ENCODE data around the gene HOXC10.

Gene HOXC10

DNA sequence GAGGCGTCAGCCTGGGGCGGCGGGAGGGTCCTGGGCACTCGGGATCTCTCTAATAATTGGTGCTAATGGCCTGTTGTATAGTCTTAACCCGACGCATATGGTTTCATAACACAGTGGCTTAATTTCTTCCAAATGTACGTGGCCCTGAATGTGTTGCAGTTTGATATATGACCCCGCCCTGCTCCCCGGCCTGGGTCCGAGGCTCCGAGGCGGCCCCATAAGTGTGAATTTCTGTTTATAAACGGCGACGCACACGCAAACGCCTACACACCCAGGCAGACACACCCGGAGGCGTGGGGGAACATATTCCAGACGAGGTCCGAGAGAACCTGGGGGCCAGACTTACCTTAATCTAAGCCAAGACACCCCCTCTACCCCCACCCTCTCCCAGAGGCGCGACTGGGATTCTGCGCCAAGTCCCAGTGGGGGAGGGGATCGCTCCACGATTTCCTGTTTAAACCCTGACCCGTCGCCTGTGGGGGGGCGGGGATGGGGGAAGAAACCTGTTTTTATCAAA is 33.6 kb downstream of the HOXC10 start:
- TF ChIP-seq, protein P1, sequence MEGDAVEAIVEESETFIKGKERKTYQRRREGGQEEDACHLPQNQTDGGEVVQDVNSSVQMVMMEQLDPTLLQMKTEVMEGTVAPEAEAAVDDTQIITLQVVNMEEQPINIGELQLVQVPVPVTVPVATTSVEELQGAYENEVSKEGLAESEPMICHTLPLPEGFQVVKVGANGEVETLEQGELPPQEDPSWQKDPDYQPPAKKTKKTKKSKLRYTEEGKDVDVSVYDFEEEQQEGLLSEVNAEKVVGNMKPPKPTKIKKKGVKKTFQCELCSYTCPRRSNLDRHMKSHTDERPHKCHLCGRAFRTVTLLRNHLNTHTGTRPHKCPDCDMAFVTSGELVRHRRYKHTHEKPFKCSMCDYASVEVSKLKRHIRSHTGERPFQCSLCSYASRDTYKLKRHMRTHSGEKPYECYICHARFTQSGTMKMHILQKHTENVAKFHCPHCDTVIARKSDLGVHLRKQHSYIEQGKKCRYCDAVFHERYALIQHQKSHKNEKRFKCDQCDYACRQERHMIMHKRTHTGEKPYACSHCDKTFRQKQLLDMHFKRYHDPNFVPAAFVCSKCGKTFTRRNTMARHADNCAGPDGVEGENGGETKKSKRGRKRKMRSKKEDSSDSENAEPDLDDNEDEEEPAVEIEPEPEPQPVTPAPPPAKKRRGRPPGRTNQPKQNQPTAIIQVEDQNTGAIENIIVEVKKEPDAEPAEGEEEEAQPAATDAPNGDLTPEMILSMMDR (IDR thresholded peaks at IDR 0.05; ENCODE audit: low read depth, low read length): no peak
- H3K4me3 ChIP-seq (ENCODE audit: low read depth, low read length): no peak overlapping the region

DNA sequence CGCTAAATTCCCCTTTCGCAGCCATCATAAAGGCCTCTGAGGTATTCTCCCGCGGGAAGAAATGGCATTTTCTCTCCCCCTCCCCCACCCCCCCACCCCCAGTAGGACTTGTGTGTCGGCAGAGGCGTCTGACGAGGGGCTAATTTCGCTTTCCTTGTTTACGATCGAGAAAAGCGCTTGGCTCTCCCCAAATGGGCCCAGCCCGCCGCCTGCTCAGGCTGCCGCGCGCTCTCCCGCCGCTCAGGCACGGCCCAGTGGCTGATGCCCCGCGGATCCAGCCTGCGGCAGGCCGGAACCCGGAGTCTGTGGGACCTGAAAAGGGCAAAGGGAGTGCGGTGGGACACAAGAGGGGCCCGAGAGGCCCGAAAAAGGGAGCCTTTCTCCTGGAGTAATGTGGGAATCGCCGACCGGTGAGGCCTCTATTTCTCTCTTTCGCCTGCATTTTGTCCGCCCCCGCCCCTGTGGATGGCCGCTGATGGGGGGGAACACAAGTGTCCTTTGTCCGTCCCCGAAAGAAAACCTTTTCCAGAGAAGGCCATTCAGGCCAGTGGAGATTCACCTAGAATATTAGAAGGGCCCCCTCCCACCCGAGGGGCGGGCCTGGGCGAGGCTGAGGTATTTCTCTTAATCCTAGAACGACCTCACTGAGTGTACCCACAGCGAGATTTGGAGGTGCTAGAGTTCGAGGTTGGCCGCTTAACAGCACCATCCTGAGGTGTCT is 34.3 kb downstream of the HOXC10 start:
- TF ChIP-seq, protein P1 (IDR thresholded peaks at IDR 0.05; ENCODE audit: low read depth, low read length): no peak
- H3K4me3 ChIP-seq (ENCODE audit: low read depth, low read length): no peak overlapping the region

DNA sequence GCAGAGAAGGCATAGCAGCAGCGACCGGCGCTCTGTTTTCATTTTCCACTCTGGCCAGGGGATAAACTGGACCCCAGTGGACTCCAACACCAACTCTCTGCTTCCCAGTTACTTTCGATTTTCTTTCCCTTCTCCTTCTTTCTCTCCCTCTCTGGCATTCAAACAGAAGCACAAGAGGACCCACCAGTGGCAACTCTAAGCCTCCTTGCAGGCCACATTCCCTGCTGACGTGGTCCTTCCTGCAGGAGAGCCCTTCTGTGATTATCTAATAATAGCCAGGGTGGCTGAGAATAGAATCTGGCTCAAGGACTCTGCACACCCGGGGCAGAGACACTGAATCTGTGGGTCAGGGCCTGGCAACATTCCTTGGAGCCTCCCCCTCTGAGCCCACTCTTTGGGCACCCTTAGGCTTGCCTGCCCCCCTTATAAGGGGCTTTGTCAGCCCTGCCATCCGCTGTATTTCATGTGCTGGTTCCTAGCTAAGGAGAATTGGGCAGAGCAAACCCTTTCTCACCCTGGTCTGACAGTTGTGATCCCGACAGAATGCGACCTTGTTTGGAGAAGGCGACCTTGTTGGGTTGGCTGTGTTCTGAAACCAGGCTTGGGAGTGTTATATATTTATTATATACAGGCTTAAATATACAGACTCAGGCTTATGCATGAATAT is 35.1 kb downstream of the HOXC10 start:
- TF ChIP-seq, protein P1 (IDR thresholded peaks at IDR 0.05; ENCODE audit: low read depth, low read length): no peak
- no peak overlapping the region for H3K4me3 ChIP-seq (ENCODE audit: low read depth, low read length)

DNA sequence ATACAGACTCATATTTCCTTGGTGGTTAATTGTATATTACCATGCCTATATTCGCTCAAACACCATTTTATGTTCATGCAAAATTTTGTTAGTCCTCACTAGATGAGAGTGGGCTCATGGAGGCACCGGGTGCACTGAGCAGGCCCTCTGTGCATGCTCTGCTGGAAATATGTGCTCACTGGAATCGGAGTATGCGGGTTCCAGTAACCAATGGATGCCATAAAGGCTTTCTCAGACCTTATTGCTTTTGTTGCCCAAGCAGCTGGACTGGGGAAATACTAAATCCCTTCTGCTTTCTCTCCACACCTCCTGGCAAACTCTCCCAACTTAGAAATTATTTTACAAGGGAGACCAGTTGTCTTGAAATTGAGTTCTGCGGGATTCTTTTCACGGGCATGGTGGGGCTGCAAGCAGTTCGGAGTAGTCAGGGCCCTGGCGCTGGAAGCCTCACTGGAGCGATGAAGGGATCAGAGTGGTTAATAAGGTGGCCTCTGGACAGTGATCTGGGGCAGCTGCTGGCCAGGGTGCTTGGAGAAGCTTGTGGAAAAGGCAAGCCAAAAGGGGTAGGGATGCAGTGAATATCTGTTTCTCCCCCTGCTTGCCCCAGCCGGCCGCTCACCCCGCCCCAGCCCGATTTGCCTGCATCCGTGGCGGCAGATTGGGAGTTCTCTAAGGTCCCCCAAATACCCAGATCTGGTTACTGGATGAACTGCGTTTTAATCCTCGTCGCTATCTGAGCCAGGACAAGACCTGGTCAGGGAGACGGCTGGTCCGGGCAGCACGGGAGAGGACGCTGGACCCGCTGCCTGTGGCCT is 35.9 kb downstream of the HOXC10 start:
- TF ChIP-seq, protein P1 (IDR thresholded peaks at IDR 0.05; ENCODE audit: low read depth, low read length): no peak
- H3K4me3 ChIP-seq (ENCODE audit: low read depth, low read length): no peak overlapping the region

DNA sequence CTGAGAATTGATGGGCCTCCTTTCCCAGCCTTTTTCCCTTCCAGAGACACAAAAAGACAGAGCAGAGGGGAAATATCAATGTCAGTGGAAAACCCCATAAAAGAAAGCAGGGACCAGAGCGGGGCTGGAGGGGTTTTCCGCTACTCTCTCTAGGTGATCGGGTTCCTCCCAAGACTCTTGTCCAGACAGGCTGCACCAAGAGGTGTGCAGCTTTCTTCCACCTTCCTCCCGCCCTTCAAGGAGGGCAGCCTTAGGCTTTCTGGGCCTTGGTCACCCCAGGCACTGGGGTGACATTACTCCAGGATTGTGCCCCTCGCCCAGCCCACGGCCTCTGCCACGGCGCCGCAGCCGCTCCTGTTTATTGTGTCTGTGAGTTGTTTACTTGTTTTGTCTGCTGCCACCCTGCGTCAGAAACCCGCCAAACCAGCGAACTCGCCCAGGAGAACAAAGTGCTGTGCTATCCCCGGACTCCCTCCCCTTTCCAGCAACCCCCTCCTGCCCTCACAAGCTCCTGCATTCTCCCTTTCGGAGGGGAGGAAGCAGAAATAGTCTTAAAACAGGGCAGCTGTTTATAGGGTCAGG is 36.6 kb downstream of the HOXC10 start:
- TF ChIP-seq, protein P1 (IDR thresholded peaks at IDR 0.05; ENCODE audit: low read depth, low read length): no peak
- H3K4me3 ChIP-seq (ENCODE audit: low read depth, low read length): no peak overlapping the region

DNA sequence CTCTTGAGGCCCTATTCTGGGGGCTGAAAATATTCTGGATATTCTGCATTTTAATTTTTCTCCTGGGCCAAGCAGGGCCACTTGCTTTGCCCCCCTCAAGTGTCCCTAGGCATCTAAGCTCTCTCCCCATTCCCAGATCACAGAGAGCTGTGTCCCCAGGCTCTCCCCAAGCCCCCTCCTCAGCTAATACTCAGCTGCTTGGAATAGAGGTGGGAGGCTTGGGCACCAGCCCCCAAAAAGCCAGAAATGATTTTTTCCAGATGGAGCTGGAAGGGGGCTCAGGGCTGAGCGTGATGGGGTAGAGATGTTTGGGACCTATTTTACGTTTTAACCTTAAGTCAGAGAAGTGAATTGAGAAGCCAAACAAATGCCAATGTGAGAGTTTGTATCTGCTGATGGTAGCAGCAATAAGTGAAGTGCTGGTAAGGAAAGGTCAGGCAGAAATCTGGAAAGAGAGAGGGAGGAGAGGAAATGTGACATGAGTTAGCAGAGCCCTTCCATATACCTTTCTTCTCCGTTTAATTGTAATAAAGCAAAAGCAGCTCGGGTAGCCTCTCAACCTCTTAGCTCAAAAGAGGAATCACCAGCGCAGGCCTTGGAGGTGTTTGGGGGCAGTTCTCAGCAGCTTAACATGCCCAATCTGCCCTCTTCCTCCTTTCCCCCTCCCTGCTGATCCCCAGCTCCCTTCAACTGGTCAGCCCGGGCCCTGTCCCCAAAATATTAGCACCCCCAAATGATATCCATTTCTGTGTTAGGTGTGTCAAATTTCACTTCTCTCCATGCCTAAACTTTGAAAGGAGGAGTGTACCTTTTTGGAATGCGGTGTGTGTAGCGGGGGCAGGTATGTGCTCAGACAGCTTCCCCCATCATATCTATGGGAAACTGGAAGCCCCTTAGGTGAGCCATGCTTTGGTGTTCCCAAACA is 38.3 kb downstream of the HOXC10 start:
- TF ChIP-seq, protein P1 (IDR thresholded peaks at IDR 0.05; ENCODE audit: low read depth, low read length): no peak
- no peak overlapping the region for H3K4me3 ChIP-seq (ENCODE audit: low read depth, low read length)
